PC-9 (cell line): ENCODE data around the gene PAM16. TPM values are rescaled to one million over a fixed set of nuclear protein-coding genes. Genes with fewer than 3 reads are reported as not detected.

ENCODE experiments used
- BruUV-seq: library from RNA; stranded (reverse); fragments of 400-500 nt; replicated peaks from 2 replicates; lab custom pipeline; 2021; lab: Mats Ljungman, UMichigan
- CTCF ChIA-PET: fragments of 300-600 bp; sonication (Branson Sonifier 250); formaldehyde crosslinking; loops from one replicate; lab custom pipeline; 2022; ENCODE audit warnings: antibody characterized with exemption; lab: Charles Lee
- POLR2A ChIA-PET: fragments of 300-600 bp; sonication (Branson Sonifier 250); formaldehyde crosslinking; loops from one replicate; lab custom pipeline; 2022; ENCODE audit warnings: antibody characterized with exemption; ENCODE audit not compliant: unreplicated experiment; lab: Charles Lee
- DNase-seq, 2 experiments: peaks; one replicate each; pipeline versions ENCODE4 v3.0.0 to v3.0.0-alpha.2; 2015 to 2022; ENCODE audit warnings: mixed read lengths in 1 of 2
- H2AFZ ChIP-seq: fragments of 200-600 bp; sonication (generic); 2 replicates; pipeline ENCODE4 v1.8.1; 2017; ENCODE audit warnings: antibody characterized with exemption
- H3F3A ChIP-seq: fragments of 200-600 bp; sonication (generic); 2 replicates; pipeline ENCODE4 v1.8.1; 2017; ENCODE audit warnings: antibody characterized with exemption, mild to moderate bottlenecking, low read depth; ENCODE audit not compliant: insufficient read depth
- H3K27ac ChIP-seq: fragments of 200-600 bp; sonication (generic); 2 replicates; pipeline ENCODE4 v1.6.1; 2016; ENCODE audit warnings: mixed run types
- H3K27me3 ChIP-seq: fragments of 200-600 bp; sonication (generic); 2 replicates; pipeline ENCODE4 v1.6.1; 2016; ENCODE audit warnings: low read depth, mixed run types; ENCODE audit not compliant: insufficient read depth
- H3K36me3 ChIP-seq: fragments of 200-600 bp; sonication (generic); 2 replicates; pipeline ENCODE4 v1.6.1; 2016; ENCODE audit warnings: low read depth, mixed run types
- H3K4me1 ChIP-seq: fragments of 200-600 bp; sonication (generic); replicated peaks from 2 replicates; pipeline ENCODE4 v1.6.1; 2016; ENCODE audit warnings: mixed run types; ENCODE audit not compliant: insufficient read depth
- H3K4me2 ChIP-seq: fragments of 200-600 bp; sonication (generic); 2 replicates; pipeline ENCODE4 v1.6.1; 2017; ENCODE audit warnings: mixed run types
- H3K4me3 ChIP-seq: fragments of 200-600 bp; sonication (generic); 2 replicates; pipeline ENCODE4 v1.6.1; 2016; ENCODE audit warnings: mixed run types
- H3K79me2 ChIP-seq: fragments of 200-600 bp; sonication (generic); 2 replicates; pipeline ENCODE4 v1.6.1; 2017; ENCODE audit warnings: low read depth, mixed run types
- H3K9me2 ChIP-seq: fragments of 200-600 bp; sonication (generic); 2 replicates; pipeline ENCODE4 v1.8.1; 2017; ENCODE audit warnings: mild to moderate bottlenecking; ENCODE audit not compliant: insufficient read depth
- H3K9me3 ChIP-seq: fragments of 200-600 bp; sonication (generic); 2 replicates; pipeline ENCODE4 v1.8.1; 2016; ENCODE audit warnings: low read depth; ENCODE audit not compliant: insufficient read depth
- H4K20me1 ChIP-seq: fragments of 200-600 bp; sonication (generic); 2 replicates; pipeline ENCODE4 v1.8.1; 2017; ENCODE audit not compliant: insufficient read depth
- CTCF ChIP-seq: fragments of 200-600 bp; sonication (generic); conservative IDR thresholded peaks from 2 replicates; pipeline ENCODE4 v1.6.1; 2017; ENCODE audit warnings: mixed run types, antibody characterized with exemption, mild to moderate bottlenecking, moderate library complexity
- EZH2 ChIP-seq: fragments of 200-600 bp; sonication (generic); IDR thresholded peaks from 2 replicates; pipeline ENCODE4 v1.8.0; 2017; ENCODE audit warnings: antibody characterized with exemption, low read depth
- intact Hi-C: fragments of 100-400 bp; cut with micrococcal nuclease; formaldehyde crosslinking; loops from one replicate; pipeline ENCODE4 v1.10.0; 2022; ENCODE audit not compliant: unreplicated experiment
- total RNA-seq: library from RNA; stranded (reverse); gene quantifications from 2 replicates; pipeline ENCODE4 v1.2.3, GENCODE V29; 2021

Gene PAM16
- total RNA-seq, 1 experiment from 2014 or later, result 95.9 TPM

- no peaks in the 10 kb centered on the region for H3K9me2 ChIP-seq
- H3F3A ChIP-seq, result peaks cover 9% of the 10 kb centered on the region
- no peaks in the 10 kb centered on the region for H3K79me2 ChIP-seq
- no peaks in the 10 kb centered on the region for H3K27me3 ChIP-seq
- CTCF ChIA-PET, result no interaction called here
- no peak overlapping the region for H3K4me3 ChIP-seq
- no peak overlapping the region for H3K27ac ChIP-seq
- BruUV-seq, result no TSS peak
- no peak overlapping the region for H3K4me2 ChIP-seq
- POLR2A ChIA-PET, result interaction anchor here (0.6 kb wide), 2 partner anchors 26 to 378 kb away, joined by 3 read pairs; no protein-coding TSS in a partner anchor
- intact Hi-C loops, result no loop called here
- H3K36me3 ChIP-seq, result no peaks in the 10 kb centered on the region
- no peak for TF ChIP-seq CTCF
- no peak for TF ChIP-seq EZH2
- H4K20me1 ChIP-seq, result no peaks in the 10 kb centered on the region
- no peak for DNase-seq
- H3K9me3 ChIP-seq, result no peaks in the 10 kb centered on the region
- peaks cover 28% of the 10 kb centered on the region for H3K4me1 ChIP-seq
- H2AFZ ChIP-seq, result no peak overlapping the region
Observed at GRCh38 chr16:4390266-4391260, 39.4 kb upstream of the PAM16 start.

GRCh38 chr16:4389051-4389955 lies 38.2 kb upstream of the PAM16 start:
- Histone ChIP-seq H2AFZ (no peak overlapping the region), H3K9me3 (no peaks in the 10 kb centered on the region), H3K4me1 (peaks cover 28% of the 10 kb centered on the region), H3F3A (peaks cover 9% of the 10 kb centered on the region), H3K4me2 (no peak overlapping the region), H4K20me1 (no peaks in the 10 kb centered on the region), H3K4me3 (no peak overlapping the region), H3K27ac (no peak overlapping the region), H3K79me2 (no peaks in the 10 kb centered on the region), H3K27me3 (no peaks in the 10 kb centered on the region), H3K36me3 (no peaks in the 10 kb centered on the region), H3K9me2 (no peaks in the 10 kb centered on the region)
- no peak for DNase-seq
- intact Hi-C loops, result no loop called here
- no TSS peak for BruUV-seq
- CTCF ChIA-PET, result no interaction called here
- TF ChIP-seq EZH2, result no peak
- no peak for TF ChIP-seq CTCF
- POLR2A ChIA-PET, result interaction anchor here (0.6 kb wide), 3 partner anchors 14 to 645 kb away, joined by 3 to 8 read pairs (median 8); no protein-coding TSS in a partner anchor
